CD4-positive, alpha-beta T cell (primary cell): ENCODE measurements around the gene ARID1B. TPM values are rescaled to one million over a fixed set of nuclear protein-coding genes. Genes with fewer than 3 reads are reported as not detected.

ENCODE experiments used
- ATAC-seq: fragments of 200-7000 bp; cut with Tn5 transposase; one replicate; pipeline ENCODE4 v1.10.0; 2022; ENCODE audit warnings: mild to moderate bottlenecking; ENCODE audit not compliant: poor library complexity
- CTCF ChIA-PET: fragments of 350-600 bp; sonication (Branson Sonifier 250); formaldehyde crosslinking; loops from one replicate; lab custom pipeline; 2021; ENCODE audit warnings: antibody characterized with exemption, inconsistent platforms; lab: Charles Lee
- POLR2A ChIA-PET: fragments of 350-600 bp; sonication (Branson Sonifier 250); formaldehyde crosslinking; loops from one replicate; lab custom pipeline; 2021; ENCODE audit warnings: antibody characterized with exemption, inconsistent platforms; lab: Charles Lee
- DNase-seq, 14 experiments: peaks; one replicate each; pipeline ENCODE4 v3.0.0-alpha.2; 2013 to 2020; ENCODE audit warnings: mixed read lengths in 2 of 14
- H3K27ac ChIP-seq, 2 donors: one replicate each; pipeline versions ENCODE4 v1.5.1 to v1.7.0; 2013; ENCODE audit warnings: low read length in 2 of 2, low read depth in 1 of 2, mild to moderate bottlenecking in 1 of 2
- H3K27me3 ChIP-seq, 2 experiments: 1 replicate in 1 of 2; 2 replicates in 1 of 2; pipeline versions ENCODE4 v1.6.1 to v1.7.0; 2013; ENCODE audit warnings: low read length in 2 of 2, control low read depth in 1 of 2, mild to moderate bottlenecking in 1 of 2, moderate library complexity in 1 of 2; ENCODE audit not compliant: insufficient read depth in 2 of 2, control insufficient read depth in 1 of 2
- H3K36me3 ChIP-seq: one replicate; pipeline ENCODE4 v1.6.1; 2013; ENCODE audit warnings: low read length, control low read depth; ENCODE audit not compliant: insufficient read depth
- H3K4me1 ChIP-seq: one replicate; pipeline ENCODE4 v1.6.1; 2013; ENCODE audit warnings: low read length, control low read depth; ENCODE audit not compliant: insufficient read depth
- H3K4me3 ChIP-seq: one replicate; pipeline ENCODE4 v1.5.1; 2013; ENCODE audit warnings: mild to moderate bottlenecking, low read length, moderate library complexity
- H3K9me3 ChIP-seq, 2 experiments: 1 replicate in 1 of 2; 2 replicates in 1 of 2; pipeline versions ENCODE4 v1.6.1 to v1.7.0; 2013; ENCODE audit warnings: low read length in 2 of 2, mild to moderate bottlenecking in 2 of 2, control low read depth in 1 of 2, moderate library complexity in 1 of 2; ENCODE audit not compliant: control insufficient read depth in 1 of 2, insufficient read depth in 1 of 2
- H3K27ac Mint-ChIP-seq: one replicate; pipeline ENCODE4 v1.8.0; 2020; ENCODE audit warnings: mixed read lengths
- H3K27me3 Mint-ChIP-seq: one replicate; pipeline ENCODE4 v1.8.0; 2021; ENCODE audit warnings: mixed read lengths
- H3K36me3 Mint-ChIP-seq: one replicate; pipeline ENCODE4 v1.8.0; 2021; ENCODE audit warnings: low read depth, mixed read lengths
- H3K4me1 Mint-ChIP-seq: one replicate; pipeline ENCODE4 v1.8.0; 2021; ENCODE audit warnings: low read depth, mixed read lengths
- H3K4me3 Mint-ChIP-seq: one replicate; pipeline ENCODE4 v1.8.0; 2020; ENCODE audit warnings: mild to moderate bottlenecking, mixed read lengths
- H3K9me3 Mint-ChIP-seq: one replicate; pipeline ENCODE4 v1.8.0; 2020; ENCODE audit warnings: mixed read lengths
- CTCF ChIP-seq: fragments of 200-600 bp; IDR thresholded peaks from one replicate; pipeline ENCODE4 v1.8.0; 2022; ENCODE audit warnings: antibody characterized with exemption, mild to moderate bottlenecking
- intact Hi-C, 2 experiments: fragments of 100-400 bp; cut with DNase I in 1 of 2; cut with micrococcal nuclease in 1 of 2; formaldehyde crosslinking; loops; one replicate each; pipeline versions ENCODE4 v1.15.1 to v1.9.0; 2023 to 2025; cut with DNase I, micrococcal nuclease
- total RNA-seq, 174 experiments: library from RNA in 2 of 174; stranded (reverse) in 2 of 174; gene quantifications; one replicate each; pipeline ENCODE4 v1.2.3 and lab custom pipeline; 2021 to 2026

Gene ARID1B
- total RNA-seq, 2 experiments from 2014 or later, result 120 to 125 TPM

GRCh38 chr6:157059781-157060180 lies 282.6 kb downstream of the ARID1B start:
- H3K27ac ChIP-seq, result no peak overlapping the region
- TF ChIP-seq CTCF, result no peak
- no peaks in the 10 kb centered on the region for H3K27me3 ChIP-seq
- intact Hi-C loops, result no loop called here
- DNase-seq, result no peak
- Mint-ChIP-seq H3K4me3 (no peak overlapping the region), H3K9me3 (no peaks in the 10 kb centered on the region), H3K4me1 (peaks cover 64% of the 10 kb centered on the region), H3K27ac (peak overlapping the region; percentile 60), H3K27me3 (no peaks in the 10 kb centered on the region), H3K36me3 (peaks cover 3% of the 10 kb centered on the region)
- ChIA-PET POLR2A (interaction anchor here (1.8 kb wide), 1 partner anchor 10 kb away, joined by 5 read pairs; no protein-coding TSS in a partner anchor), CTCF (interaction anchor here (1.5 kb wide), 1 partner anchor 12 kb away, joined by 4 read pairs; no protein-coding TSS in a partner anchor)
- H3K36me3 ChIP-seq, result peaks cover 3% of the 10 kb centered on the region
- H3K9me3 ChIP-seq, result no peaks in the 10 kb centered on the region
- ATAC-seq, result no peak
- peaks cover 26% of the 10 kb centered on the region for H3K4me1 ChIP-seq
- no peak overlapping the region for H3K4me3 ChIP-seq

- Histone ChIP-seq H3K9me3 (no peaks in the 10 kb centered on the region), H3K4me1 (peaks cover 21% of the 10 kb centered on the region), H3K4me3 (no peak overlapping the region), H3K36me3 (peaks cover 3% of the 10 kb centered on the region), H3K27ac (no peak overlapping the region), H3K27me3 (no peaks in the 10 kb centered on the region)
- Mint-ChIP-seq H3K4me3 (no peak overlapping the region), H3K36me3 (peaks cover 5% of the 10 kb centered on the region), H3K4me1 (peaks cover 61% of the 10 kb centered on the region), H3K27me3 (no peaks in the 10 kb centered on the region), H3K9me3 (no peaks in the 10 kb centered on the region), H3K27ac (no peak overlapping the region)
- ATAC-seq (no peak), DNase-seq (no peak)
- no peak for TF ChIP-seq CTCF
- ChIA-PET POLR2A (interaction anchor here (1.8 kb wide), 1 partner anchor 11 kb away, joined by 5 read pairs; no protein-coding TSS in a partner anchor), CTCF (no interaction called here)
- intact Hi-C loops, result no loop called here
These were observed 283.3 kb downstream of the ARID1B start for GRCh38 chr6:157060440-157060952.

GRCh38 chr6:157061770-157062594 lies 284.8 kb downstream of the ARID1B start:
- H3K27ac Mint-ChIP-seq, result no peak overlapping the region
- peaks cover 3% of the 10 kb centered on the region for H3K36me3 ChIP-seq
- H3K4me3 ChIP-seq, result no peak overlapping the region
- H3K4me3 Mint-ChIP-seq, result no peak overlapping the region
- H3K36me3 Mint-ChIP-seq, result peaks cover 5% of the 10 kb centered on the region
- DNase-seq, result no peak
- peaks cover 11% of the 10 kb centered on the region for H3K4me1 ChIP-seq
- no peaks in the 10 kb centered on the region for H3K9me3 ChIP-seq
- no peak for TF ChIP-seq CTCF
- H3K27me3 Mint-ChIP-seq, result no peaks in the 10 kb centered on the region
- H3K27me3 ChIP-seq, result no peaks in the 10 kb centered on the region
- H3K4me1 Mint-ChIP-seq, result peaks cover 62% of the 10 kb centered on the region
- CTCF ChIA-PET, result no interaction called here
- intact Hi-C loops, result no loop called here
- H3K27ac ChIP-seq, result no peak overlapping the region
- no peaks in the 10 kb centered on the region for H3K9me3 Mint-ChIP-seq
- ATAC-seq, result no peak
- POLR2A ChIA-PET, result no interaction called here
